ENCODE measurements around the gene ARRB1. TPM values are rescaled to one million over a fixed set of nuclear protein-coding genes. Genes with fewer than 3 reads are reported as not detected.
A peak's percentile ranks its signal among the peaks of the same experiment; 100 is the strongest.

ARRB1 gene
- total RNA-seq, 1 experiment from 2014 or later, result 116 TPM

GRCh38 chr11:75242722-75243600 is 108.5 kb downstream of the ARRB1 start:
- no TSS peak for BruUV-seq (replicated peaks)
- H3K27ac Mint-ChIP-seq (ENCODE audit: unreplicated experiment), result no peak overlapping the region
- peaks cover 30% of the 10 kb centered on the region for H3K27me3 Mint-ChIP-seq (ENCODE audit: insufficient read depth, unreplicated experiment)
- peaks cover 6% of the 10 kb centered on the region for H3K27me3 ChIP-seq (replicated peaks; ENCODE audit: control insufficient read depth, insufficient read depth, low read length)
- no peaks in the 10 kb centered on the region for H3K9me3 Mint-ChIP-seq (ENCODE audit: unreplicated experiment)
- CTCF ChIA-PET, result interaction anchor here (0.9 to 14.2 kb wide), 15 partner anchors 9 to 313 kb away, joined by 3 to 437 read pairs (median 8); no protein-coding TSS in a partner anchor
- H3K4me3 Mint-ChIP-seq (ENCODE audit: unreplicated experiment), result peak overlapping the region; percentile 62
- no peaks in the 10 kb centered on the region for H3K4me1 Mint-ChIP-seq (ENCODE audit: low read depth, unreplicated experiment)
- no peak for TF ChIP-seq CTCF (IDR thresholded peaks at IDR 0.05; ENCODE audit: insufficient read depth in 1 of 2, low read depth in 1 of 2, low read length in 1 of 2, severe bottlenecking in 1 of 2, unreplicated experiment in 1 of 2)
- no peak overlapping the region for H3K4me3 ChIP-seq (ENCODE audit: low read depth, low read length)
- H3K4me1 ChIP-seq, result peaks cover 10% of the 10 kb centered on the region; the same call in 1 of the 2 replicates
- H3K36me3 ChIP-seq (ENCODE audit: control insufficient read depth, insufficient read depth, low read length), result no peaks in the 10 kb centered on the region
- no peaks in the 10 kb centered on the region for H3K9me3 ChIP-seq
- POLR2A ChIA-PET, result no interaction called here
- DNase-seq, result peak in 1 of 2 experiments; percentile 38
- no peaks in the 10 kb centered on the region for H3K36me3 Mint-ChIP-seq (ENCODE audit: insufficient read depth, unreplicated experiment)
- intact Hi-C loops (cut with micrococcal nuclease; ENCODE audit: unreplicated experiment), result loop anchor here (10.0 kb wide), 1 partner anchor 538 kb away; no protein-coding TSS in a partner anchor

- Mint-ChIP-seq H3K27ac (ENCODE audit: unreplicated experiment) (no peak overlapping the region), H3K4me3 (ENCODE audit: unreplicated experiment) (peak overlapping the region; percentile 62), H3K27me3 (ENCODE audit: insufficient read depth, unreplicated experiment) (peaks cover 30% of the 10 kb centered on the region), H3K9me3 (ENCODE audit: unreplicated experiment) (no peaks in the 10 kb centered on the region), H3K36me3 (ENCODE audit: insufficient read depth, unreplicated experiment) (no peaks in the 10 kb centered on the region), H3K4me1 (ENCODE audit: low read depth, unreplicated experiment) (no peaks in the 10 kb centered on the region)
- no peak for DNase-seq
- intact Hi-C loops (cut with micrococcal nuclease; ENCODE audit: unreplicated experiment), result loop anchor here (1.0 to 10.0 kb wide), 6 partner anchors 28 to 537 kb away; no protein-coding TSS in a partner anchor
- Histone ChIP-seq H3K4me3 (ENCODE audit: low read depth, low read length) (no peak overlapping the region), H3K27me3 (replicated peaks; ENCODE audit: control insufficient read depth, insufficient read depth, low read length) (peaks cover 6% of the 10 kb centered on the region), H3K9me3 (no peaks in the 10 kb centered on the region), H3K36me3 (ENCODE audit: control insufficient read depth, insufficient read depth, low read length) (no peaks in the 10 kb centered on the region), H3K4me1 (peaks cover 10% of the 10 kb centered on the region; the same call in 1 of the 2 replicates)
- TF ChIP-seq CTCF (IDR thresholded peaks at IDR 0.05; ENCODE audit: insufficient read depth in 1 of 2, low read depth in 1 of 2, low read length in 1 of 2, severe bottlenecking in 1 of 2, unreplicated experiment in 1 of 2), result no peak
- POLR2A ChIA-PET, result no interaction called here
- no TSS peak for BruUV-seq (replicated peaks)
- CTCF ChIA-PET, result interaction anchor here (0.7 to 14.2 kb wide), 23 partner anchors 9 to 494 kb away, joined by 3 to 437 read pairs (median 7); no protein-coding TSS in a partner anchor
These were observed 109.4 kb downstream of the ARRB1 start for GRCh38 chr11:75241906-75242644.

Measured in Caco-2 (cell line).